Gastrocnemius medialis (tissue), 4 donors: ENCODE measurements around the gene ADAMTS2.

ENCODE experiments used
- POLR2A ChIP-seq, 2 donors: fragments of 450-650 bp; IDR thresholded peaks; one replicate each; pipeline ENCODE4 v1.6.1; 2017; ENCODE audit warnings: antibody characterized with exemption in 2 of 2, mild to moderate bottlenecking in 2 of 2, moderate library complexity in 2 of 2
- TF ChIP-seq, protein P1 (sequence below), 5 experiments: fragments of 450-650 bp in 3 of 5; fragments of 200-600 bp in 2 of 5; sonication (generic) in 2 of 5; IDR thresholded peaks in 4 of 5; conservative IDR thresholded peaks in 1 of 5; 1 replicate in 4 of 5; 2 replicates in 1 of 5; pipeline ENCODE4 v1.5.1; 2016 to 2019; ENCODE audit warnings: antibody characterized with exemption in 5 of 5, mild to moderate bottlenecking in 3 of 5, moderate library complexity in 3 of 5

DNA sequence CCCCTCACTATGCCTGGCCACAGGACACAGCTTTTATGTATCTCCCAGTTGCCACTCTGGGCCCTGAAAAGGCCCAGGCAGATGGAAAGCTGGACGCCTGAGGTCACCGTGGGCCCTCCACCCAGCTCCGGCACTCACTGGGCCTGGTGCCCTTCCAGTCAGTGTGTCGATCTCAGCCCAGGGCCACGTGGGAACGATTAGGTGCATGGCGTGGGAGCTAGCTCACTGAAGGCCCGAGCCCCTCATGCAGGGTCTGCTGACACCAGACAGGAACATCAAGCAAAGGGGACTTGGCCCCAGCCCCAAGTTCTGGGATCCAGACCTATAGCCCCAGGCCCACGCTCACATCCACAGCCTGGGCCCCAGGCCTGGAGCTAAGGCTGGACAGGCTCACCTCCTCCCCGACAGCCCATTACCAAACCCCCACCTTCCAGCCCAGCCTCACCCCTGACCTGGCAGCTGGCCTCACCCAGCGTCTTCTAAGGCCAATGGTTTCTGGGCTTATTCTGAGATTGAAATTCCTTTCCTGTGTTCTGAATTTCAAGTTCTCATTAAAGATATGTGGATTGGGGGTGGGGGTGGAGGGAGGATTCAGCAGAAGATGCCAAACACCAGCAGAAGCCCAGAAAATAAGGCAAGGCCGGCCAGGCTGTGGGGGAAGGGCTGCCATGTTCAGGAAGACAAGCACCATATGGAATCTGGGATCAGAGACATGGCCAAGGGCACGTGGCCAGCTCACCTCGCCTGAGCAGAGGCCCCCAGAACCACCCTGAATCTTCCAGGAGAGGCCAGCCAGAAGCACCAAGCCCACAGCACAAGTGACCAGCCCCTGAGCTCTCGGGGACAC is 74.5 kb downstream of the ADAMTS2 start:
- TF ChIP-seq, protein P1, sequence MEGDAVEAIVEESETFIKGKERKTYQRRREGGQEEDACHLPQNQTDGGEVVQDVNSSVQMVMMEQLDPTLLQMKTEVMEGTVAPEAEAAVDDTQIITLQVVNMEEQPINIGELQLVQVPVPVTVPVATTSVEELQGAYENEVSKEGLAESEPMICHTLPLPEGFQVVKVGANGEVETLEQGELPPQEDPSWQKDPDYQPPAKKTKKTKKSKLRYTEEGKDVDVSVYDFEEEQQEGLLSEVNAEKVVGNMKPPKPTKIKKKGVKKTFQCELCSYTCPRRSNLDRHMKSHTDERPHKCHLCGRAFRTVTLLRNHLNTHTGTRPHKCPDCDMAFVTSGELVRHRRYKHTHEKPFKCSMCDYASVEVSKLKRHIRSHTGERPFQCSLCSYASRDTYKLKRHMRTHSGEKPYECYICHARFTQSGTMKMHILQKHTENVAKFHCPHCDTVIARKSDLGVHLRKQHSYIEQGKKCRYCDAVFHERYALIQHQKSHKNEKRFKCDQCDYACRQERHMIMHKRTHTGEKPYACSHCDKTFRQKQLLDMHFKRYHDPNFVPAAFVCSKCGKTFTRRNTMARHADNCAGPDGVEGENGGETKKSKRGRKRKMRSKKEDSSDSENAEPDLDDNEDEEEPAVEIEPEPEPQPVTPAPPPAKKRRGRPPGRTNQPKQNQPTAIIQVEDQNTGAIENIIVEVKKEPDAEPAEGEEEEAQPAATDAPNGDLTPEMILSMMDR (IDR thresholded peaks at IDR 0.05 in 4 of 5, conservative IDR thresholded peaks at IDR 0.05 in 1 of 5), result no peak
- TF ChIP-seq POLR2A (IDR thresholded peaks at IDR 0.05), result no peak
